GM20431 (cell line): ENCODE measurements around the gene MUSK.
"Not testable (repeated sequence)": the region's sequence is repeated elsewhere in the genome, so short reads cannot be mapped to it uniquely, and the experiment has no call there.

ENCODE experiments used
- in situ Hi-C: fragments of 300-500 bp; cut with MseI, MboI; formaldehyde crosslinking; loops from one replicate; pipeline ENCODE4 v1.15.0; 2020; ENCODE audit warnings: low sequenced_read_pairs; ENCODE audit not compliant: unreplicated experiment

The MUSK gene

DNA sequence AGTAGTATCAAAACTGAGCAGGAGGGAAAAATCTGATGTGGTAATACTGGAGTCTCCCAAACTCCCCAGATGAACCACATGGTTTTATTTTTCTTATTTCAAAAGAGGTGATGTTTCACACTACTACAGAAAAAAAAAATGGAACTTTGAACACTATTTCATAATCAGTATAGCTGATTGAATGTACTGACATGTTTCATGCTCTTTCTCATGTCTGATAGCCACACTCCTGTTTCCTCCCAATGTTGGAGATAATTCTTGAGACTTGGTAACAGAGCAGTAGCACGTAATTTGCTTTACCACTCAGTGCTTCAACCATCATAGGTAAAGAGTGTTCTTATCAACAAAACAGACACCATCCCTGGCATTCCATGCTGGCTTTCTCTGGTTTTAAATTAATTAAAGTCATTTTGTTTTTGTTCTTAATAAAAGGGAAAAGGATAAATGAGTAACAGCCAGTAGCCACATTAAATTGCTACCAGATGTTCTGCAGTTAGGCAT lies 85.2 kb downstream of the MUSK start:
- in situ Hi-C loops = no loop called here

- in situ Hi-C loops = no loop called here
These were observed 86.6 kb downstream of the MUSK start for GRCh38 chr9:110755179-110755578.

DNA sequence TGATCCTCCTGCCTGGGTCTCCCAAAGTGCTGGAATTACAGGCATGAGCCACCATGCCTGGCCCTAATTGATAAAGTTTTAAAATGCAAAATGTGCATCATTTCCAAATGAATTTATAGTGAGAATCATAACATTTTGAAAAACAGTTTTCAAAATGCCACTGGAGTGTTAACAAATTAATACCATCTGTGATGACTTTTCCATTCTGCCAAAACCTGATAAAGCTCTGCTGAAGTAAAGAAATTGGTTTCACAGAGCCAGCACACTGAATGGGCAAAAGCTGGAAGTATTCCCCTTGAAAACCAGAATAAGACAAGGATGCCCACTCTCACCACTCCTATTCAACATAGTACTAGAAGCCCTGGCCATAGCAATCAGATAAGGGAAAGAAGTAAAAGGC lies 89.6 kb downstream of the MUSK start:
- in situ Hi-C loops = no loop called here

GRCh38 chr9:110762783-110763182 lies 94.2 kb downstream of the MUSK start:
- in situ Hi-C loops = no loop called here

DNA sequence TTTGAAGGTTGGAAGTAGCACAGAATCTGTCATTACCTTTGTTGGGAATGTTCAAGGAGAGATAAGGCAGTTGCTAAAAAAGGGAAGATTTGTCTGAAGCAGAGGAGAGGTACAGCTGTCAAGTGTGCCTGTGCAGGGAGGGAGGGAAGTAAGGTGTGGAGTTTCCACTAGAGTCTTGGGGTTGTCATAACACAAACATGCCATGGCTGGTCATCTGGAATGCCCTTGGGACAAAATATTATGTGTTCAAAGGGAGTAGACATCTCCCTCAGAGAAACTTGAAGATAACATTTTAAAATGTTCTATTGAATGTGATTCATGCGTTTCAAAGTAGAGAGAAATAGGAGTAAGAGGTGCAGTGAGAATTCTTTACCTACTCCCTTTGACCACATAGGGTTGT lies 95.0 kb downstream of the MUSK start:
- in situ Hi-C loops = no loop called here

GRCh38 chr9:110764006-110764405 lies 95.4 kb downstream of the MUSK start:
- in situ Hi-C loops = no loop called here

- in situ Hi-C loops = no loop called here
These were observed 97.3 kb downstream of the MUSK start for GRCh38 chr9:110765926-110766325.

- in situ Hi-C loops = no loop called here
These were observed 99.0 kb downstream of the MUSK start for GRCh38 chr9:110767559-110768063.

- in situ Hi-C loops = no loop called here
These were observed 100.3 kb downstream of the MUSK start for GRCh38 chr9:110768886-110769285.

- in situ Hi-C loops = no loop called here
These were observed 101.1 kb downstream of the MUSK start for GRCh38 chr9:110769667-110770066.

GRCh38 chr9:110775724-110776123 lies 107.1 kb downstream of the MUSK start:
- in situ Hi-C loops = no loop called here

- in situ Hi-C loops = no loop called here
These were observed 107.6 kb downstream of the MUSK start for GRCh38 chr9:110776221-110776620.

DNA sequence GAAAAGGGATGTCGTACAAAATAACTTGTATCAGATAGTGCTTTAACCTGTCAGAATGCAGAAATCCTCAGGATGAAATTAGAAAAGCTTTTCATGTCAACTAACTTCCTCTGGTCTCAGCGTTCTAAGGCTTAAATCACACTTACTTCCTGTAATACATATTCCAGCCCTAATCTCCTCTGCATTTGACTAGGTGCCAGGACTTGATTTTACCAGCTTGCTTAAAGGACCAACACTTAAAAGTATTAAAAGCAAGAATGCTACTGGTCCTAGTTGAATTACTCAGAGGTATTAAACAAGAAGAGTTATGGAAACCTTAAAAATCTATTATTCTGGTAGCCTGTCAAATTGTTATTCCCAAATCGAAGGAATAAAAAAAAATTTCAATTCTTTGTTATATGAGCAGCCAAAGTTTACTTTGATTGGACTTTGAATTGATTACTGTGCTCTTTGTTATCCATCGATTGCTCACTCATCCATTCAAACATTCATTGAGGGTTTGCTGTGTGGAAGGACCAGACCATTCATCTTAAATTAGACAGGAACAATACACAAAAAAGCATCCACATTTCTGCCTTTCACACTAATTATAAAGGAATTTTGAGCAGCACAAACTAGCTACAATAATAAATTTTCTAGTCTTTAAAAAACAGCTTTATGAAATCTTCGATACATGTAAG lies 108.7 kb downstream of the MUSK start:
- in situ Hi-C loops = no loop called here

DNA sequence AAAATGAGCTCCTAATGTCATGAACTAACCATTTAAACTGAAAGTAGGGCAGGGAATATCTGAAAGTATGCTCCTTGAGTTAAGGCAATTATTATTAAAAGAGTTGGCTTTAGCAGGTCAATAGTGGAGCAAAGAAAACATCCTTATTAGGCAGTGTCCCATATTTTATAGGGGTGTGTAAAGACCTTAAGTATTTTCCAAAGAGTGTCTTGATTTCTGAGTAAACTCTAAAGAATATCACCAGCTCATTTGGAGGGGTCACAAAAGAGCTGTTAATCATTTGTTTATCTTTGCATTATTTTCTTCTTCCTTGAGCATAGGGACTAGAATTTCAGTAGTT lies 109.3 kb downstream of the MUSK start:
- in situ Hi-C loops = no loop called here

DNA sequence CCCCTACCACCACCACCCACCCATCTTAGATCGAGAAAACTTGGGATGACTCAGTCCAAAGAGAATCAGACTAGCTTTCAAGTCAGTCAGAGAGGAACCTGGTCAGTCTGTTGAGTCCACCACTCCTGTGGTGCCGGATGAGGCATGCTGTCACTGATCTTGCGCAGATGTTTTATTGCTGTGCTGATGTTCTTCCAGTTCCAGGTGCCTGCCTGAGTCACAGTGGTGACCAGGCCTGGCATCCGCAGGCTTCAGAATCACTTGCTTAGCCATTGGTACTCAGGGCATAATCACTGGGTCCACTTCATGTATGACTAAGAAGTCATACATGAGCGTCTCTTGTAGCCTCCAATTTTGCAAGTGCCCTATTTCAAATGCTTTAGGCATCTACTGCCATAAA lies 114.1 kb downstream of the MUSK start:
- in situ Hi-C loops = no loop called here

- in situ Hi-C loops = no loop called here
These were observed 115.7 kb downstream of the MUSK start for GRCh38 chr9:110784309-110784708.

DNA sequence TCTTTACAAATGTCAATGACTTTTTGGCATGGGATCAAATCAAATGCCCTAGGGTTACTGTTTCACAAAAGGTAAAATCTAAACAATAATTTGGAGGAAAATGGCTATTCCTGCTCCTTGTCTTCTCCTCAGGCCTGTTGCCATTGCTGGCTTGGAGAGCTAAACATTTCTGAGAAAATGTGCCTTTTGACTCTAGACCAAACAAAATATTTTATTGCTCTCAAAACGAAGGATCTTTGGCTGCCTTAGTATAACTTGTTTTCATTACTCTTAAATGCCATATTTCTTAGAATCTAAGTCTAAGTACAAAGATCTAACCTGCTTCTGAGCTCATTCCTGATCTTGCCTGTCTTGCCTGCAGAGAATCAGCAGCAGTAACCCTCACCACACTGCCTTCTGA lies 116.6 kb downstream of the MUSK start:
- in situ Hi-C loops = no loop called here

DNA sequence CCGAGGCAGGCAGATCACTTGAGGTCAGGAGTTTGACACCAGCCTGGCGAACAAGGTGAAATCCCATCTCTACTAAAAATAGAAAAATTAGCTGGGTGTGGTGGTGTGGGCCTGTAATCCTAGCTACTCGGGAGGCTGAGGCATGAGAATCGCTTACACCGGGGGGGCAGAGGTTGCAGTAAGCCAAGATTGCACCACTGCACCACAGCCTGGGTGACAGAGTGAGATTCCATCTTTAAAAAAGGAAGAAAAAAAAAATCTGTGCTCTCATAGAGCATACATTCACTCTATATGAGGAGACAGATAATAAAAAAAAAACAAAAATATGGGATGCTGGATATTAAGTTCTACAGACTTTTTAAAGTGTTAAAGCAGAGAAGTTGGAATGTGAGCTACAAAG lies 119.8 kb downstream of the MUSK start:
- in situ Hi-C loops = not testable (repeated sequence)

- in situ Hi-C loops = no loop called here
These were observed 120.3 kb downstream of the MUSK start for GRCh38 chr9:110788871-110789270.

DNA sequence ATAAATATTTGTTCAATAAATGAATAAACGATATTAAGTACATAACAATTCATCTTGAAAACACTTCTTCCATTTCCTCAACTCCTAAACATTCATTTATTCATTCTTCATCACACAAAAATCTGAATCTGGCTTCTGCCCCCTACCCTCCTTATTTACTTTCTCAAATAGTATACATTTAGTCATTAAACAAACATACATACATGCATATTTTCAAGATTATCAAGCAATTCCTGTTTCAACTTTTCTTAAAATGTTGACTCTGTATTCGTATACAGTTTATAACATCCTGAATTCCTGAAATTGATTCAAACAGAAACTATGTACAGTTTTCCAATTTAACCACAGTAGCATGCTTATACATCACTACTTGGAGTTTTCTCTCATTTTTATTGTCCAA lies 129.0 kb downstream of the MUSK start:
- in situ Hi-C loops = no loop called here

- in situ Hi-C loops = no loop called here
These were observed 130.8 kb downstream of the MUSK start for GRCh38 chr9:110799396-110799795.

- in situ Hi-C loops = loop anchor here (25.0 kb wide), 1 partner anchor 111 kb away; no protein-coding TSS in a partner anchor
These were observed 132.8 kb downstream of the MUSK start for GRCh38 chr9:110801426-110801825.
